AG20443 (cell line): Measurements from ENCODE around the gene FBXO17.

Experiments
- DNase-seq: peaks from one replicate; pipeline ENCODE4 v3.0.0; 2012; ENCODE audit warnings: low spot score, mixed read lengths

The FBXO17 gene

GRCh38 chr19:38917516-38917915, 58.0 kb downstream of the FBXO17 start:
- no peak for DNase-seq

- DNase-seq, result no peak
Measured at GRCh38 chr19:38915329-38916321, 59.9 kb downstream of the FBXO17 start.

- no peak for DNase-seq
Measured at GRCh38 chr19:38913958-38914357, 61.6 kb downstream of the FBXO17 start.

GRCh38 chr19:38912600-38913514, 62.7 kb downstream of the FBXO17 start:
- DNase-seq, result no peak

- no peak for DNase-seq
Measured at GRCh38 chr19:38911388-38912001, 64.0 kb downstream of the FBXO17 start.

GRCh38 chr19:38910488-38910887, 65.1 kb downstream of the FBXO17 start:
- no peak for DNase-seq

GRCh38 chr19:38908911-38909310, 66.6 kb downstream of the FBXO17 start:
- no peak for DNase-seq

GRCh38 chr19:38907670-38908069, 67.9 kb downstream of the FBXO17 start:
- no peak for DNase-seq

GRCh38 chr19:38907227-38907626, 68.3 kb downstream of the FBXO17 start:
- DNase-seq, result no peak

GRCh38 chr19:38905620-38906019, 69.9 kb downstream of the FBXO17 start:
- no peak for DNase-seq

- no peak for DNase-seq
Measured at GRCh38 chr19:38904581-38905539, 70.7 kb downstream of the FBXO17 start.

GRCh38 chr19:38901683-38902082, 73.9 kb downstream of the FBXO17 start:
- DNase-seq, result no peak

GRCh38 chr19:38900743-38901190, 74.8 kb downstream of the FBXO17 start:
- no peak for DNase-seq

GRCh38 chr19:38900202-38900629, 75.3 kb downstream of the FBXO17 start:
- DNase-seq, result no peak

- peak; percentile 98 for DNase-seq
Measured at GRCh38 chr19:38899447-38900201, 75.9 kb downstream of the FBXO17 start, which contains the start of the genes NFKBIB and SIRT2. NFKBIB (plus strand) TSS chr19:38899969; CDS start chr19:38900033, 64 bp downstream. SIRT2 (minus strand) TSS chr19:38899618; CDS start chr19:38899521, 97 bp downstream.

GRCh38 chr19:38898788-38899446, 76.6 kb downstream of the FBXO17 start:
- DNase-seq, result peak; percentile 38

- no peak for DNase-seq
Measured at GRCh38 chr19:38894968-38895367, 80.6 kb downstream of the FBXO17 start.

GRCh38 chr19:38893341-38893771, 82.2 kb downstream of the FBXO17 start:
- DNase-seq, result no peak

- DNase-seq, result no peak
Measured at GRCh38 chr19:38892841-38893240, 82.7 kb downstream of the FBXO17 start.
